HEK293T (cell line): Measurements from ENCODE around the gene LPIN2.

Experiments
- ARNT ChIP-seq: fragments of 450-650 bp; IDR thresholded peaks from 2 replicates; pipeline ENCODE4 v1.6.1; 2017; ENCODE audit warnings: mild to moderate bottlenecking
- BHLHE40 ChIP-seq: fragments of 450-650 bp; IDR thresholded peaks from 2 replicates; pipeline ENCODE4 v1.6.1; 2016; ENCODE audit warnings: mild to moderate bottlenecking, moderate library complexity, borderline replicate concordance
- ELF4 ChIP-seq: fragments of 450-650 bp; IDR thresholded peaks from 2 replicates; pipeline ENCODE4 v1.6.1; 2017; ENCODE audit warnings: antibody characterized with exemption
- FOXA1 ChIP-seq: fragments of 450-650 bp; IDR thresholded peaks from 2 replicates; pipeline ENCODE4 v1.6.1; 2016; ENCODE audit warnings: mild to moderate bottlenecking
- FOXM1 ChIP-seq: fragments of 450-650 bp; IDR thresholded peaks from 2 replicates; pipeline ENCODE4 v1.6.1; 2017; ENCODE audit warnings: mild to moderate bottlenecking, borderline replicate concordance
- LEF1 ChIP-seq: fragments of 450-650 bp; IDR thresholded peaks from 2 replicates; pipeline ENCODE4 v1.6.1; 2017; ENCODE audit warnings: mild to moderate bottlenecking, borderline replicate concordance

DNA sequence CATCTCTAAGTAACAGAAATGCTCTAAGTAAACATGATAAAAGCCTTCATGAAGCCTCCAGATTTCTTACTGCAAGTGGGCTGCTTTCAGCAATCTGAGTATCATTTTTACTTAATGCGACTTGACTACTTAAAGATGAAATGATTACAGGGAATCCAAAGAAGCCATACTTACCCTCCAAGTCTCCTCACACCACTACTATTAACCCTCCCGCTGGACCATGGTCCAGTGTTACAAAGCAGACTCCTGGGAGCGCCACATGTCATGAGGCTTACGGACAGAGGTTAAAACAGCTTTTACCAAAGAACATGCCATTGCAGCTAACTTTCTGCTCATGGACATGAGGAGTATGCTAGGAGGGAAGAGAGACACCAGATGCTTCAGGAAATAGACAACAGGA is 46.4 kb downstream of the LPIN2 start:
- TF ChIP-seq ARNT (no peak), LEF1 (no peak), FOXM1 (no peak), FOXA1 (no peak), ELF4 (no peak), BHLHE40 (no peak)
